ENCODE measurements around the gene MAP3K21.

The MAP3K21 gene

DNA sequence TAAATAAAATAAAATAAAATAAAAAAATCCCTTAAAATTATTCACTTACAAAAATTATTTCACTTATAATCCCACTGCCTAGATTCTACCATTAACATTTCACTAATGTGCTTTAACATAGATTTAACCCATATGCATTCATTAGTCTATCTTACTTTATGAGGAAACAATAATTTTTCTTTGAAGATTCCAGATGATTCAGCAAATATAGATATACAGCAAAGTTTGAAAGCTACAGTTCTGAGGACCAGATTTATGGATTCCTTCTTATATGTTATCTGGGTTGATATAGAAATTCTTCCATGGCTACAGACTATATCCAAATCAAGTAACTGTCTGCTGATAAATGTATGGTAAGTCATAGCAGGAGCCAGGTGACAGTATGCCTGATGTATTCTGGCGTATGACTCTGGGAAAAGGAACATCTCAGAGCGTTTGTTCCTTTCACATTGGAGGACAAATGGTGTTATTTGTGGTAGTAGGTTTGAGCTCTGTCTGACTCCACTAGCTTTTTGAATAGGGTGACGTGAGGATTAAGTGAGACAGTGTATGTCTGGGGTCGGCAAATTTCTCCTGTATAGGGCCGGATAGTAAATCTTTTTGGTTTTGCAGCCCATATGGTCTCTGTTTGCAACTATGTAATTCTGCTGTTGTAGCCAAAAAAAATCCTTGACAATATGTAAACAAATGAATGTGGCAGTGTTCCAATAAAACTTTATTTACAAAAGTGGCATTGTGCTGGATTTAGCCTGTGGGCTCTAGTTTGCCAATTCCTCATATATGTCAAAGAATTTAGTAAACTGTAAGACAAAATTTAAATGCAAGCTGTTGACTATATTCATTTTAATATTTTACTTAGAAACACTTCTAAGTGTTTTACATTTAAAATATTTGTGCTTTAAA lies 9.3 kb downstream of the MAP3K21 start:
- ATAC-seq: no peak
- TF ChIP-seq CREB5 (CRISPR knock-in tag; IDR thresholded peaks at IDR 0.05; ENCODE audit: low read depth) (no peak), ZNF8 (CRISPR knock-in tag; IDR thresholded peaks at IDR 0.05) (no peak), TOX (CRISPR knock-in tag; IDR thresholded peaks at IDR 0.05; ENCODE audit: borderline replicate concordance) (no peak), OSR1 (CRISPR knock-in tag; IDR thresholded peaks at IDR 0.05) (no peak), ESRRG (CRISPR knock-in tag; IDR thresholded peaks at IDR 0.05) (no peak), CSDC2 (CRISPR knock-in tag; IDR thresholded peaks at IDR 0.05) (no peak), CSRNP3 (CRISPR knock-in tag; IDR thresholded peaks at IDR 0.05) (no peak), ZFP3 (CRISPR knock-in tag; IDR thresholded peaks at IDR 0.05) (no peak), TSHZ2 (CRISPR knock-in tag; IDR thresholded peaks at IDR 0.05) (no peak), BACH2 (CRISPR knock-in tag; IDR thresholded peaks at IDR 0.05; ENCODE audit: borderline replicate concordance) (no peak), RARB (CRISPR knock-in tag; IDR thresholded peaks at IDR 0.05) (no peak), TCF4 (CRISPR knock-in tag; IDR thresholded peaks at IDR 0.05; ENCODE audit: borderline replicate concordance) (no peak), ZNF70 (CRISPR knock-in tag; IDR thresholded peaks at IDR 0.05) (no peak), ZNF565 (CRISPR knock-in tag; conservative IDR thresholded peaks at IDR 0.05; ENCODE audit: low read depth) (no peak)
- TF ChIP-seq, protein P1, sequence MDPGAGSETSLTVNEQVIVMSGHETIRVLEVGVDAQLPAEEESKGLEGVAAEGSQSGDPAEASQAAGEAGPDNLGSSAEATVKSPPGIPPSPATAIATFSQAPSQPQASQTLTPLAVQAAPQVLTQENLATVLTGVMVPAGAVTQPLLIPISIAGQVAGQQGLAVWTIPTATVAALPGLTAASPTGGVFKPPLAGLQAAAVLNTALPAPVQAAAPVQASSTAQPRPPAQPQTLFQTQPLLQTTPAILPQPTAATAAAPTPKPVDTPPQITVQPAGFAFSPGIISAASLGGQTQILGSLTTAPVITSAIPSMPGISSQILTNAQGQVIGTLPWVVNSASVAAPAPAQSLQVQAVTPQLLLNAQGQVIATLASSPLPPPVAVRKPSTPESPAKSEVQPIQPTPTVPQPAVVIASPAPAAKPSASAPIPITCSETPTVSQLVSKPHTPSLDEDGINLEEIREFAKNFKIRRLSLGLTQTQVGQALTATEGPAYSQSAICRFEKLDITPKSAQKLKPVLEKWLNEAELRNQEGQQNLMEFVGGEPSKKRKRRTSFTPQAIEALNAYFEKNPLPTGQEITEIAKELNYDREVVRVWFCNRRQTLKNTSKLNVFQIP (CRISPR knock-in tag; IDR thresholded peaks at IDR 0.05; ENCODE audit: borderline replicate concordance, low read depth): no peak

DNA sequence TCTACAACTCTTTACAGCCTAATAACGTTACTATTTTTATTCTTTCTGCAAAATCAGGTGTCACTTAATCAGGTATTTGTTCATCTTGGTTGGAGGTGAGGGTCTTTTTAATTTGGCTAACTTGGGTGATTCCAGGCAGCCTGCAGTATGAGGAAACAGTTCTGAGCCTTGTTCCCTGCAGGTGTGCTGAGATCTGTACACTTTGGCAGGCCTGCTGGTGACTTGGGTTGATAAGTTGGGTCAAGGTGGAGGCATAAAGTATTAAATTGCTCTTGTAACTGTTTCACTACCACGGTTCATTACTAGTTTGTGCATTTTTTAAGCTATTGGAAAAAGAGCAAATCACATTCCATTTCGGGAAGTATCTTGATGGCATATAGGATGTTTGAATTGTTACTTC lies 10.0 kb downstream of the MAP3K21 start:
- TF ChIP-seq ZFP30 (CRISPR knock-in tag; IDR thresholded peaks at IDR 0.05): no peak
- TF ChIP-seq ZNF8 (CRISPR knock-in tag; IDR thresholded peaks at IDR 0.05): no peak
- TF ChIP-seq ISL1 (CRISPR knock-in tag; IDR thresholded peaks at IDR 0.05): no peak
- no peak for TF ChIP-seq ZNF565 (CRISPR knock-in tag; conservative IDR thresholded peaks at IDR 0.05; ENCODE audit: low read depth)
- TF ChIP-seq RARB (CRISPR knock-in tag; IDR thresholded peaks at IDR 0.05): no peak
- no peak for TF ChIP-seq ZNF70 (CRISPR knock-in tag; IDR thresholded peaks at IDR 0.05)
- no peak for ATAC-seq

- no peak for ATAC-seq
- no peak for TF ChIP-seq ZNF565 (CRISPR knock-in tag; conservative IDR thresholded peaks at IDR 0.05; ENCODE audit: low read depth)
- TF ChIP-seq, protein P2, sequence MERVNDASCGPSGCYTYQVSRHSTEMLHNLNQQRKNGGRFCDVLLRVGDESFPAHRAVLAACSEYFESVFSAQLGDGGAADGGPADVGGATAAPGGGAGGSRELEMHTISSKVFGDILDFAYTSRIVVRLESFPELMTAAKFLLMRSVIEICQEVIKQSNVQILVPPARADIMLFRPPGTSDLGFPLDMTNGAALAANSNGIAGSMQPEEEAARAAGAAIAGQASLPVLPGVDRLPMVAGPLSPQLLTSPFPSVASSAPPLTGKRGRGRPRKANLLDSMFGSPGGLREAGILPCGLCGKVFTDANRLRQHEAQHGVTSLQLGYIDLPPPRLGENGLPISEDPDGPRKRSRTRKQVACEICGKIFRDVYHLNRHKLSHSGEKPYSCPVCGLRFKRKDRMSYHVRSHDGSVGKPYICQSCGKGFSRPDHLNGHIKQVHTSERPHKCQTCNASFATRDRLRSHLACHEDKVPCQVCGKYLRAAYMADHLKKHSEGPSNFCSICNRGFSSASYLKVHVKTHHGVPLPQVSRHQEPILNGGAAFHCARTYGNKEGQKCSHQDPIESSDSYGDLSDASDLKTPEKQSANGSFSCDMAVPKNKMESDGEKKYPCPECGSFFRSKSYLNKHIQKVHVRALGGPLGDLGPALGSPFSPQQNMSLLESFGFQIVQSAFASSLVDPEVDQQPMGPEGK (CRISPR knock-in tag; IDR thresholded peaks at IDR 0.05; ENCODE audit: borderline replicate concordance): no peak
- TF ChIP-seq TCF4 (CRISPR knock-in tag; IDR thresholded peaks at IDR 0.05; ENCODE audit: borderline replicate concordance): no peak
- TF ChIP-seq GLIS3 (CRISPR knock-in tag; IDR thresholded peaks at IDR 0.05): no peak
- no peak for TF ChIP-seq ESRRG (CRISPR knock-in tag; IDR thresholded peaks at IDR 0.05)
- no peak for TF ChIP-seq ZC3H10 (CRISPR knock-in tag; IDR thresholded peaks at IDR 0.05)
- no peak for TF ChIP-seq ZNF8 (CRISPR knock-in tag; IDR thresholded peaks at IDR 0.05)
- no peak for TF ChIP-seq SNAI2 (CRISPR knock-in tag; IDR thresholded peaks at IDR 0.05)
These were observed 10.6 kb downstream of the MAP3K21 start for GRCh38 chr1:233338102-233338501.

Measured in SK-N-SH treated with all-trans-retinoic acid at 6 μM for 48 hours (cell line).